Ureter (tissue), 1 donor: ENCODE measurements around the gene CEP63. TPM values are rescaled to one million over a fixed set of nuclear protein-coding genes. Genes with fewer than 3 reads are reported as not detected.
"Not testable (repeated sequence)": the region's sequence is repeated elsewhere in the genome, so short reads cannot be mapped to it uniquely, and the experiment has no call there.

Source experiments
- DNase-seq: peaks from one replicate; pipeline ENCODE4 v3.0.0-alpha.2; 2020; ENCODE audit warnings: low spot score
- total RNA-seq: library from RNA; stranded (reverse); gene quantifications from one replicate; pipeline ENCODE4 v1.2.4, GENCODE V29; 2023
- donor health status: DM: yes; HTN: yes; CAD: no.

Gene CEP63
- total RNA-seq, 1 donor from 2014 or later: 37.6 TPM

DNA sequence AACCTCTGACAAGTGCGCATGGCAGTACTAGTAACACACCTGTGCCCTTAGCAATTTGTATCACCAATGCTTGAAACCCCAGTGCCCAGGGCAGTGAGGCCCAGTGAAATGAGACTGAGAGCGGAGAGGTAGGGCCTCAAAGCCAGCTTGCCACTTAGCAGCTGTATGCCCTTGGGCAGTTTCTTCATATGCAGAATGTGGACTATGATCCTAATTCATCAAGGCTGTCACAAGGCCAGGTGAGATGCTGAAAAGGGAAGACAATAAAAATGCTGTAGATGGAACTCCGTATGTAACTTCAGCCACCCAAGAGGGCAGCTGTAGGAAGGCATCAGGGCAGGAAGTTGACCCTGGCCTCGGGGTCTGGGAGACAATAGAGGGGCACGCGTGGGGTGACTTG, 90.6 kb downstream of the CEP63 start:
- no peak for DNase-seq

- no peak for DNase-seq
Measured at GRCh38 chr3:134576831-134577230, 91.0 kb downstream of the CEP63 start.

DNA sequence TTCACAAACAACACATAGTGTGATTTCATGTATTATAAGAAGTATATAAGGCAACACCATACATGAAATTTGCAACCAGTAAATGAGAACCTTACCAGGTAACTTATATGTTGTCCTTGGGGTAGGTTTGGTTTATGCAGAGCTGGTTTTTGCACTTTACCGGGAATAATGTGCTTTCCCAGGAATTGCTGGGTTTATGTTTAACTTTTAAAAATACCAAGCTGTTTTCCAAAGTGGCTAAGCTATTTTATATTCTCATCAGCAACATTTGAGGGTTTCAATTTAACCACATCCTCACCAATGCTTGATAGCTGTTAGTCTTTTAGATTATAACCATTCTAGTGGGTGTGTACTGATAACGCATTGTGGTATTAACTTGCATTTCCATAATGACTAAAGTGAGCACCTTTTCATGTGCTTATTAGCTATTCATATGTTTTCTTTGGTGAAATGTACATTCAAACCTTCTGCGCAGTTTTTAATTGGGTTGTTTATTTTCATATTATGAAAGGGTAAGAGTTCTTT, 93.3 kb downstream of the CEP63 start:
- no peak for DNase-seq

- no peak for DNase-seq
Measured at GRCh38 chr3:134590766-134591165, 104.9 kb downstream of the CEP63 start.

GRCh38 chr3:134592806-134593205, 106.9 kb downstream of the CEP63 start:
- DNase-seq: no peak

- no peak for DNase-seq
Measured at GRCh38 chr3:134594331-134594741, 108.5 kb downstream of the CEP63 start.

- not testable (repeated sequence) for DNase-seq
Measured at GRCh38 chr3:134594986-134595385, 109.1 kb downstream of the CEP63 start.

- no peak for DNase-seq
Measured at GRCh38 chr3:134597390-134597970, 111.6 kb downstream of the CEP63 start.

- DNase-seq: peak; percentile 24
Measured at GRCh38 chr3:134598763-134599545, 113.1 kb downstream of the CEP63 start.

DNA sequence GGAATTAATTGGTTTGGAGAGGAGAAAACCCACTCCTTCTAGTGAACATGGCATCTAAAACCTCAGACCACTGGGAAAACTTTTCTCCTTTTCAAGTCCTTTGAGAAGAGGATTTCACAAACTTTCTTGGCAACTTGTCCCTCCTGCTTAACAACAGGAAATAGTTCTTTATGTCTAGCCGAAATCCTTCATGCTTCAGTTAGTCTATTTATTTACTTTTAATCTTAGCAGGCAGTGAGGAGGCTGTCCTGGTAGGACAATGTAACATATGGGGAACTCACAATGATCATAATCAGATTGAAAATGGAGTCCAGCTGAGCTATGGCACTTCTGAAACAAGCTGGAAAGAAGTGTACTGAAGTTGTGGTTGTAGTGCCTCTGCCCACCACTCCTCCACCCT, 114.3 kb downstream of the CEP63 start:
- DNase-seq: no peak

- DNase-seq: peak; percentile 75
Measured at GRCh38 chr3:134600685-134601463, 115.0 kb downstream of the CEP63 start.

- DNase-seq: no peak
Measured at GRCh38 chr3:134601539-134602439, 115.9 kb downstream of the CEP63 start.

DNA sequence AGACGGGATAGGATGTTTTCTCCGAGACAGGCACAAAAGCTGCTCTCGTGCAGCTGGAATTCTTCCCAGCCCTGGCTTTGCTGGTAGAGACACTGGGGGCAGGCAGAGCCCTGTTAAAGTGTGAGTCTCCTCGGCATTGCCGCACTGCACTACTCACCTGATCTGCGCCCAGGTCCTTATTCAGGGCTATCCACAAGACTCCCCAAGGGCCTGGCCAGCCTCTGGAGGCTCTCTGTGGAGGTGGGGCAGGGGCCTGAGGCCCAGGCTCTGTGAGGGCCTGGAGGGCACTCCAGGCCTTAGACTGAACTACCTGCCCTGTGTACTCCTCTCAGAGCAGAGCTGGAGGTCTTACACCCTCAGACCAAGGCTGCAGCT, 116.6 kb downstream of the CEP63 start:
- DNase-seq: no peak

DNA sequence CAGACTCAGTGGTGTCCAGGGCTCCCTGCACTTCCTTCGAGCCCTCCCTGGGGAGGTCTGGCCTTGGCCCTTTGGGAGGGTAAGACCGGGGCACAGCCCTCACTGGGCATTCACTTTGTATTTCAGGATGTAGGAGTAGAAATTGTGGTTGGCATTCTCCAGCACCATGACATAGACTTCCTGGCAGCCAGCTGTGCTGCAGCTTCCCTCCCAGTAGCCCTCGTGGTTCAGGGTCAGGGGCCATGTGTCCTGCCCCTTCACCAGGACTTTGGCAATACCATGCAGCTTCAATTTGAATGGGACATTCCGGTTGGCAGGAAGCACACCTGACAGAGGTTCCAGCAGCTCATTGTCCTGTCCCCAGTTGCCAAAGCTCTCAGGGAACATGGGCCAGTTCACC, 117.6 kb downstream of the CEP63 start:
- DNase-seq: no peak

- DNase-seq: no peak
Measured at GRCh38 chr3:134603956-134604355, 118.1 kb downstream of the CEP63 start.

DNA sequence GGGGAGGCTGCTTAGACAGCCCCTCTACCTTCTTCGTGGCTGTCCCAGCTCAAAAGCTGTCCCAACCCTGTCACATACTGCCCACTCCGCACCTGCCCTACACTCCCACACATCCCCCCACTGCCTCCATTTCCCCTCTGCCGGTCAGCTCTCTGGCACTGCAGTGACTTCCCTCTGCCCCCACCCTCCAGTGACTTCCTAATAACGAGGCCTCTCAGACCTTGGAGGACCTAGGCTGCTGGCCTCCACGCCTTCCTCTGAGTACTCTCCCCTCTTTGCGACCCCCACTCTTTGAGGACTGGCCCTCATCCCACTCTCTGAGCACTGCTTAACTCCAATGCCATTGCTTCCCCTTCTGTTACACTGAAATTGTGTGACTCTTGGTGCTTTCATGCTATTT, 119.7 kb downstream of the CEP63 start:
- peak; percentile 25 for DNase-seq

DNA sequence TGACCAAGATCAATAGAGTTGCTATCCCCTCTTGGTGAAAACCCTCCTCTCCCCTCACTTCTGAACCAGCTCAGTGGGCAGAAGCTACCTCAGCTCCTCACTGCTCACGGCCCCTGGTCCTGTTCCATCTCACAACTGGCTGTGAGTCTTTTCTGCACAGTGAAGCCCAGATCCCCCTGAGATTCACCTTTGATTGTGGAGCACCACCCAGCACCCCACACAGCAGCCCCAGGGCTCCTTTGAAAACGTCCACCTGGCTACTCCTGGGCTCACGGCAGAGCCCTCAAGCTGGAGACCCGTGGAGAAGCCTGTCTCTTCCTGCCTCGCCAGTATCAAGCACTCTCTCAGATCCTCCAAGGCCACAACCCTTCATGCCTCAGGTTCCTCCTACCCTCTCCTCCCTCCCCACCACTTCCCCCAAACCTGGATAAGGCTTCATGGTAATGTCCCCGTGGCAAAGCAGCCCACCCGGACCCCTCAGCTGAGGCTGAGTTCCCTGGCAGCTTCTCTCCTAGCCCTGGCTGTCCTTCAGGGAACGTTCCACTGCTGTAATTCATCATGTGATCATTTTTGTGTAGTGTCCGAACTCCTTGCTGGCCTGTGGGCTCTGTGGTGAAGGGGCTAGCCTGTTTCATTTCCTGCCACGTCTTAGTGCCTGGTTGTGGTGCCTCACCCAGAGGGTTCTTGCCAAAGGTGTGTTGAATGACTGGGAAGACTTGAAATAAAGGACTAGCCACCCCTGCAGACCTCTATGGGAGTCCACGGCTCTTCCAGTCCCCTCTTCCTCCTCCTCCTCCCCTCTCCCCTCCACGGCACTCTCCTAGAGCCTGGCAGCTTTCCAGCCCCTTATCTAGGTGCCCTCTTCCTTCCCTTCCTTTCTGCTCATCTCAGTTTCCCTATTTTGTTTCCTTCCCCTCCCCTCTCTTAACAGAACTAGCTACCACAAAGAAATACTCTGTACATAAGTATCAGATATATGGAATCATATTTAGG, 120.5 kb downstream of the CEP63 start:
- no peak for DNase-seq

DNA sequence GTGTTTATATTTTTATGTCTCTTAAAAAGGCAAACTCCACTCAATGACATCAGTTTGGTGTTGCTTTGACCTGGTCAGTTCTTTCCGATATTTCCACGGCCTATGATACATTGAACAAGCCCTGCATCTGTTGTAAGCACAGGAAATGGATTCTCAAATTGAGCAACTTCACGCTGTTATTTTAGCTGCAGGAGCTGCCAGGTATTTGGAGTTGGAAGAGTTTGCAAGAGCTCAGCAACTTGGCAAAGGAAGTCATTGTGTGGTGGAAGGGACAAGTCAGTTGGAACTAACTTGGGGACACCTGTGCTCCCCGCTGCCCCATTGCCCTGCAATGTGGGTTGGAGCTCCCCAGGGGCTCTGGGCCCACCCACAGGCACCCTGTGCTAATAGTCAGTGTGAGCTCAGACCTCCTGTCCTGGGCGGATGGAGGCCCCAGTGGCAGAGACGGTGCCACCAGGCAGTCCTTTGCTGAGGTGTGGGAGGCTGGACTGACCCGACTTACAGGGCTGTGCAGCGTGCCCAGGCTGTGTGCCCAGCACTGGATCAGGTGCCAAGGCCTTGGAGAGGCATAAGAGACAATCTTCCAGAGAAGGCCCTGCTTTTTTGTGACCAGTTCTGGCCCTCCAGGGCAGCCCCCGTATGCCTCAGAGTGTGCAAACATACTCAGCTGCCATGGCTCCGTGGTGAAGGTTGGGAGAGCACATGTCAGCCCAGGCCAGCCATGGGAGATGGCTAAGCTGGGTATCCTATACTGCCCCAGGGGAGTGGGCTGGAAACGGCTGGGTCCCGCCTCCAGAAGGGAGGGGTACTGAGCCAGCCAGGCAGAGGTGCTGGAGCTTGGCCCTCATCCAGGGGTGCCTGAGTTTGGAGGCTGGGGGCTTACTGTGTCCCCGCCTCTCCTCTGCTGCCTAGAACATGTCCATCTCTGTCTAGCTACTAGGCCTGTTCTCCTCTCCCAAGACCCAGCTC, 121.5 kb downstream of the CEP63 start:
- DNase-seq: no peak
